ENCODE measurements around the gene MYH13.

- TF ChIP-seq CTCF (IDR thresholded peaks at IDR 0.05) (no peak), POLR2AphosphoS5 (IDR thresholded peaks at IDR 0.05) (no peak), POLR2A (IDR thresholded peaks at IDR 0.05) (no peak), EP300 (IDR thresholded peaks at IDR 0.05) (no peak)
These were observed 3.6 kb downstream of the MYH13 start for GRCh38 chr17:10369239-10369638.

All from suprapubic skin (tissue), 4 donors.